Mucosa of gallbladder (tissue), 1 donor: ENCODE data around the gene STIM1. TPM values are rescaled to one million over a fixed set of nuclear protein-coding genes. Genes with fewer than 3 reads are reported as not detected.

Experiments
- DNase-seq: peaks from one replicate; pipeline ENCODE4 v3.0.0-alpha.2; 2020; ENCODE audit warnings: low spot score
- total RNA-seq: library from RNA; stranded (reverse); gene quantifications from one replicate; pipeline ENCODE4 v1.2.1, GENCODE V29; 2021
- donor health status: DM: no; HTN: no; CAD: no.

Gene STIM1
- total RNA-seq, 1 donor from 2014 or later = 123 TPM

- no peak for DNase-seq
Measured at GRCh38 chr11:3855808-3856491, 486 bp downstream of the STIM1 start.

- no peak for DNase-seq
Measured at GRCh38 chr11:3856856-3857553, 1.5 kb downstream of the STIM1 start.

DNA sequence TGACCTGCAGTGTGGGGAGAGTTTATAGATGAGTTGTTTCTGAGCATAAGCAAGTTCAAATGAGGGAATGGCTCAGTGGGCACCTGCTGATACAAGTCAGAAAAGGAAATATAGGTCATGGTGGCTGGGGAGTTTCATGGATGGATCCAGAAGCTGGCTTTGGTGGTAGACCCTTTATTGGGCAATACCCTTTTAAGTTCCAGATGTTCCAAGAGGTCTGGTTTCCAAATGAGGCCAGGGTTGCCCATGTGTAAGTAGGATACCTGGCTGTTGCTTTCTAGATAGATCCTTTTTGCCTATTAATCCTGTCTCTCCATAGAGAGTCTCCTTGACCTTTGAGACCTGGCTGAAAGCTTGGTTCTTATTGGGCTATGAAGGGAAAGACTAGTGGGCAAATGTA, 2.2 kb downstream of the STIM1 start:
- DNase-seq = no peak

DNA sequence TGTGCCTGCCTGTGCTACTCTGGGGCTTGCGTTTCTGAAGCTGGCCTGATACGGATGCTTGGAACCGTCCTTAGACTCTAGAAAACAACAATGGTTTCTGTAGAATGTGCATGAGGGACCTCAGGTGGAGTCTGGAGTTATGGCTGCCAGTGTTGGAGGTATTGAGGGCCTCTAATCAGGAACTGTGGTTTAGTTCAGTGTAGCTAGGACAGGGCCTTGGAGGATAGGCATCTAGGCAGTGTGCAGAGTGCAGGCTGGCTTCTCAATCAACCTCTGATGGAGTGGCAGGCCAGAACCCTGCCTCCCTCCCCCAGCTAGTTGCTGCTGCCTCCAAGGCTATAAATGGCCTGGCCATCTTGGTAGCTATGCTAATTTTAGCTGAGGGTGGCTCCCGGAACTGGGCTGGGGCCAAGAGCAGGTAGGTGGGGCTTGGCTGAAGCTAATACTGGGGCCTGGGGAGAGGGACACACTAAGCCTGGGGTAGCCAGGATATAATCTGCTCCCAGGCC, 4.0 kb downstream of the STIM1 start:
- DNase-seq = peak; percentile 82

DNA sequence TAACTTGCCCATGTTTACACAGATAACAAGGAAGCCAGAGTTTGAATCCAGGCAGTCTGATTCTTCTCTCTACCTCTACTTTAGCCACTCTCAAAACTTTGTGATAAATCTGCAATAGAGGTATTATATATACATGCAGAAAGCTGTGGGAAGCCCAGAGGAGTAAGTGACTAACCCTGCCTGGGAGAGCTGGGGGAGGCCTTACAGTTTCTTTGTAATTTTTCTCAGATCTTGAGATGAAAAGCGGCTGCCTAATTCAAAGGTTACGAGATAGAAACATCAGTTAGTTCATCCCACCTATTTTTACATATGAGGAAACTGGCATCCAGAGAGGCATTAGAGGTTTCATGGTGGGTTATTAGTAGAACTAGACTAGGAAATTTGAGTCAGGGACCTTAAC, 4.9 kb downstream of the STIM1 start:
- no peak for DNase-seq

DNA sequence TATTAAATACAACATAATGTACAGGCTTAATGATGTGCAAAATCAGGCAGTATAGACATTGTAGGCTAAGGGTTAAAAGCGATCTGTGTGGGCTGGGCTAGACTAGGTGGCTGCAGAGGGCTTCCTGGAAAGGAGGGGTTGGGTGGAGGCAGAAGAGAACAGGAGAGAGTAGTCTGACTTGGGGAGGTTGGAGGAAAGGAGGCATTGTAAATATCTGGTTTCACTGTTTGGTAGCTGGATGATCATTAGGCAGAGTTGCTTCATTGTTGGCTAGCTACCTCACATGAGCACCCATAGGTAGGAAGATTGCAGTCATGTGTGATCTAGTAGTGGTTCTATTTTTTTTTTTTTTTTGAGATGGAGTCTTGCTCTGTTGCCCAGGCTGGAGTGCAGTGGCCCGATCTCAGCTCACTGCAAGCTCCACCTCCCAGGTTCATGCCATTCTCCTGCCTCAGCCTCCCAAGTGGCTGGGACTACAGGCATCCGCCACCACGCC, 5.5 kb downstream of the STIM1 start:
- peak; percentile 40 for DNase-seq

- no peak for DNase-seq
Measured at GRCh38 chr11:3861683-3862082, 6.2 kb downstream of the STIM1 start.

DNA sequence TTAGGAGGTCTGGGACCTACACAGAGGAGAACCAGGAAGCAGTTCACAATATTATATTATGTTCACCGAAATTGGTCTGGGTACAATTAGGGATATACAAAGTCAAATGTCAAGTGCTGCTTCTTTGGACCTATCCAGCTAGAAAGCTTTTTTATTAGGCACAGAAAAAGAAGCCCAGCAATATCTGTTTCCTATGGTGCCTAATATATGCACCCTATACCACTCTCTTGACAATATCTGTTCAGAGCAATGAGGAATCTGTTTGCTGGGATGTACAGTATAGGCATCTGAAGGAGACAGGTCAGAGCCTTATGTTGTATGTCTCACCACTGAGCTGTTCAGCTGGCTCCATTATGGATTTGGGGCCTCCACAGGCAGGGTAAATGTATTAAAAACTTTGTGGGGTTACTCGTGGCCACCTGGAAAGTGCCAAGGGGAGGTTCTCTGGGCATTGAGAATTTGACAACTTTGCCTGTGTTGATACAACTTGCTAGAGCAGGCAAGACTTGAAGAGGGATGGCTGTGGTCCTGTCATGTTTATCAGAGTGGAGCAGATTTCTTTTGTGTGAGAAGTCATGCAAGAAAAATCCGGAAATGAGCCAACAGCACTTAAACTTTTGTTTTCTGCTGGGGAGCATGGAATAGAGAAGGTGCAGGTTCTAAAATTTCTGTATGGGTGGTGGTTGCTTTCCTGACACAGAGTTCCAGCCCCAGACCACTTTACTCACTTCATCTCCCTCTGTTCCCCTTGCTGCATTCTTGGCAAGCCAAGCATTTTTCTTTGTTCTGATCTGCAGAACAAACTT, 10.1 kb downstream of the STIM1 start:
- no peak for DNase-seq

DNA sequence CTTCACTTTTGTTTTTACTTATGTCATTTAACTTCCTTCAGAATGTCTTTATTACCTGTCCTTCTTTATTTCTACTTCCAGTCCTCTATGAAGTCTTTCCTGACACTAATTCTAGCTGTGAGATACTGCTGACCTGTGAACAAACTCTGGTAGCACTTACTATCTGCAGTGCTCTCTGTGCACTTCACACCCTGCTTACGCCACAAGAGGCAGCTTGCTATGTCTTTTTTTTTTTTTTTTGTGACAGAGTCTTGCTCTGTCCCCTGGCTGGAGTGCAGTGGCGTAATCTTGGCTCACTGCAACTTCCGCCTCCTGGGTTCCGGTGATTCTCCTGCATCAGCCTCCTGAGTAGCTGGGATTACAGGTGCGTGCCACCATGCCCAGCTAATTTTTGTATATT, 10.7 kb downstream of the STIM1 start:
- no peak for DNase-seq

DNA sequence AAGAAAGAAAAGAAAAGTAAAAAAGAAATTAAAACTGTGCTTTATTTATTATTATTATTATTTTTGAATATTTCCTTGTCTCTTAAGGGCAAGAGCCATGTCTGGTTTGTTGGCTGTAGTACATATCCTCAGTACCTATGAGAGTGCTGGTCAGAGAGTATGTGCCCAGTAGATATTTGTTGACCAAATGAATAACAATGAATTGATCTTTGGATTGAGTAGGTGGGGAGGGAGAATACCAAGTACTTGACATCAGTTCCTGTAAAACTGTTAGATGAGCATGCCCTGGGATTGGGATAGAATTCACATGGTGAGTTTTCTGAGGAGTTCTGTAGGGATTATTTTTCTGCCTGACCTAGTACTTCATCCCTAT, 11.4 kb downstream of the STIM1 start:
- DNase-seq = no peak

DNA sequence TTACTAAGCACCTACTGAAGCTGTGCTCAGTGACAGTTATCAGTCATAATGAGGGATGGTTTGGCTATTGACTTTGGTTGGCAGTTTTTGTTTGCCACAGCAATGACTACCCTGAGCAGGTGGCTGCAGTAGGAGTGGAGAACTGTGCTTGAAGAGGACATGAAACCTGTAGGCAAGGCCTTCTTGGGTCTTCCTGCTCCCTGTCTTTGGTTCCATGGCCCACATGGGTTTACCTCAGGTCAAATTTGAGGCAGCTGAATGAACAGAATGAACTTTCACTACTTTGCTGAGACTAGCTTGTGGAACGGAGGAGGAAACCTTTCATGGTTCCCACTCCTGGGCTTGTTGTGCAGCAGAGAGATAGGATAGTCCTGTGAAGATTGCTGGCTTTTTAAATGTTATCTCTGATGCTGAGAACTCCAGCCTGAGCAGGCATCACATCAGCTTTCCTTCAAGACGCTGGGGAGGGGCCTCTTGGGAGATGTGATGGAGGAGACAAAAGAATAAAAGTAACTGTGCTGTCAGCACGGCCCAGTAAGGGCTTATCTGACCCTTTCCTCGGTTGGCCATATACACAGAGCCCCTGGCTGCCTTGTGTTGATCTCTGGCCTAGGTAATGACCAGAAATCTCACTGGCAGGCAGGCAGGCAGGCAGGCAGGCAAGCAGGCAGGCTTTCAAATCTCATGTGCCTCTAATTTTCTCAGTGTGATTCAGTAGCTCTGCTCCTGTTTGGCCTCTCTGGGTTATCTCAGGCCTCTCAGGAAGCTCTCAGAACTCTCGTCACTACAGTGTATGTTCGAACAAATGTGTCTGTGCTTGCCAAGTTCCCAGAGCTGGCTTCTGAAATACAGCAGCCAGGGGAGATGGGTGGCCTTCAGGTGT, 12.0 kb downstream of the STIM1 start:
- peak; percentile 20 for DNase-seq

GRCh38 chr11:3873712-3874349, 18.4 kb downstream of the STIM1 start:
- DNase-seq = no peak

GRCh38 chr11:3876613-3877012, 21.1 kb downstream of the STIM1 start:
- DNase-seq = no peak

- no peak for DNase-seq
Measured at GRCh38 chr11:3877364-3878257, 22.1 kb downstream of the STIM1 start.

GRCh38 chr11:3878258-3878584, 22.8 kb downstream of the STIM1 start:
- DNase-seq = no peak

- no peak for DNase-seq
Measured at GRCh38 chr11:3879216-3879966, 23.9 kb downstream of the STIM1 start.

DNA sequence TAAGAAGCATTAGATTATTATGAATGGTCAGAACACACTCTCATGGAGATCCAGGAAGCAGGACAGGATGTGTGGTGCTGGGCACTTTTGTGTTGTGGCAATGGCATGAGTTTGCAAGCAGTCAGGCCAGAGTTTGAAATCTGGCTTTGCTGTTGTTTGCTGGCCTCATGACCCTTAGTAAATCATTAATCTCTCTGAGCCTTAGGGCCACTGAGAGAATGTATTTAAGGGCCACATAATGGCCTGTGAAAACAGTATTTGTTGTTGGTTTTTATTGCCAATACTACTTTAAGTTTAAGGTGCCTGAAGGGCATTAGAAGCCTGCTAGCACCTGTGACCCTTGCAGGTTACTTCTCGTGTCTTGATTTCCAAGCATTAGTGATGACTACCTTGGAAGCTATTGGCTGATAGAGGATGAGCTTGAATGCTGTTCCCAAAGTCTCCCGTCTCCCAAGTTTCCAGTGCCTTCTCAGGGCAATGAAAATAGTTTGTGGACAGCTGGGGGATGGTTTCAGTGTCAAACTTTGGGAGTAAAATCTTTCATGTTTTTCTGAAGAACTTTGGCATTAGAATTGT, 24.6 kb downstream of the STIM1 start:
- peak; percentile 42 for DNase-seq

- DNase-seq = no peak
Measured at GRCh38 chr11:3880724-3881123, 25.3 kb downstream of the STIM1 start.

GRCh38 chr11:3882655-3883054, 27.2 kb downstream of the STIM1 start:
- DNase-seq = no peak
